K562 treated with DMSO at 1 percent for 12 hours (cell line): ENCODE results near the gene RNF214. TPM values are rescaled to one million over a fixed set of nuclear protein-coding genes. Genes with fewer than 3 reads are reported as not detected.

Experiments
- total RNA-seq: library from RNA; unstranded; fragments of 300-600 nt; gene quantifications from 2 replicates; pipeline ENCODE4 v1.2.3, GENCODE V29; 2022; ENCODE audit not compliant: insufficient read depth

Gene RNF214
- total RNA-seq, result 7.1 and 12.5 TPM in 2 replicates

GRCh38 chr11:117232092-117232878, at the start of gene RNF214:
Gene RNF214 (plus strand): TSS chr11:117232671. CDS start chr11:117234273, 1,602 bp downstream.

GRCh38 chr11:117199053-117199915, 33.2 kb upstream of the RNF214 start, which contains the start of gene TAGLN:
Gene TAGLN (plus strand): TSS chr11:117199370. CDS start chr11:117203014, 3,644 bp downstream.

GRCh38 chr11:117231842-117232091, 704 bp upstream of the RNF214 start, which contains the start of gene PCSK7:
Gene PCSK7 (minus strand): TSS chr11:117232073. CDS start chr11:117229844, 2,229 bp downstream.

GRCh38 chr11:117290809-117291396, 58.4 kb downstream of the RNF214 start, which contains the start of gene BACE1-AS:
Gene BACE1-AS (plus strand): TSS chr11:117291346.

GRCh38 chr11:117316197-117316961, 83.9 kb downstream of the RNF214 start, which contains the start of gene BACE1:
Gene BACE1 (minus strand): TSS chr11:117316256. CDS start chr11:117315795, 461 bp downstream.

GRCh38 chr11:117327567-117328374, 95.3 kb downstream of the RNF214 start, which contains the start of gene CEP164:
Gene CEP164 (plus strand): TSS chr11:117327854. CDS start chr11:117338587, 10,733 bp downstream.

Other genes starting within 250 kb of the RNF214 start
- gene SIK3, start 134.2 kb upstream of the RNF214 start, total RNA-seq, result 3.7 and 10.7 TPM in 2 replicates
- 12.2 and 29.6 TPM in 2 replicates for gene PAFAH1B2, start 88.4 kb upstream of the RNF214 start, total RNA-seq
- gene SIDT2, start 53.9 kb upstream of the RNF214 start, total RNA-seq, result 10.6 and 24.6 TPM in 2 replicates
- gene TAGLN, start 33.3 kb upstream of the RNF214 start, total RNA-seq, result 4.8 and 8.8 TPM in 2 replicates
- 8.0 and 21.6 TPM in 2 replicates for gene PCSK7, start 598 bp upstream of the RNF214 start, total RNA-seq
- 0.78 and 3.7 TPM in 2 replicates for gene BACE1-AS, start 58.7 kb downstream of the RNF214 start, total RNA-seq
- 0.15 and 1.5 TPM in 2 replicates for gene BACE1, start 83.6 kb downstream of the RNF214 start, total RNA-seq
- gene CEP164, start 95.2 kb downstream of the RNF214 start, total RNA-seq, result 9.0 and 18.5 TPM in 2 replicates